ENCODE measurements around the gene HES6. TPM values are rescaled to one million over a fixed set of nuclear protein-coding genes. Genes with fewer than 3 reads are reported as not detected.

HES6 gene
- total RNA-seq, 4 donors from 2014 or later: 26.6 to 128 (median 51.1) TPM

DNA sequence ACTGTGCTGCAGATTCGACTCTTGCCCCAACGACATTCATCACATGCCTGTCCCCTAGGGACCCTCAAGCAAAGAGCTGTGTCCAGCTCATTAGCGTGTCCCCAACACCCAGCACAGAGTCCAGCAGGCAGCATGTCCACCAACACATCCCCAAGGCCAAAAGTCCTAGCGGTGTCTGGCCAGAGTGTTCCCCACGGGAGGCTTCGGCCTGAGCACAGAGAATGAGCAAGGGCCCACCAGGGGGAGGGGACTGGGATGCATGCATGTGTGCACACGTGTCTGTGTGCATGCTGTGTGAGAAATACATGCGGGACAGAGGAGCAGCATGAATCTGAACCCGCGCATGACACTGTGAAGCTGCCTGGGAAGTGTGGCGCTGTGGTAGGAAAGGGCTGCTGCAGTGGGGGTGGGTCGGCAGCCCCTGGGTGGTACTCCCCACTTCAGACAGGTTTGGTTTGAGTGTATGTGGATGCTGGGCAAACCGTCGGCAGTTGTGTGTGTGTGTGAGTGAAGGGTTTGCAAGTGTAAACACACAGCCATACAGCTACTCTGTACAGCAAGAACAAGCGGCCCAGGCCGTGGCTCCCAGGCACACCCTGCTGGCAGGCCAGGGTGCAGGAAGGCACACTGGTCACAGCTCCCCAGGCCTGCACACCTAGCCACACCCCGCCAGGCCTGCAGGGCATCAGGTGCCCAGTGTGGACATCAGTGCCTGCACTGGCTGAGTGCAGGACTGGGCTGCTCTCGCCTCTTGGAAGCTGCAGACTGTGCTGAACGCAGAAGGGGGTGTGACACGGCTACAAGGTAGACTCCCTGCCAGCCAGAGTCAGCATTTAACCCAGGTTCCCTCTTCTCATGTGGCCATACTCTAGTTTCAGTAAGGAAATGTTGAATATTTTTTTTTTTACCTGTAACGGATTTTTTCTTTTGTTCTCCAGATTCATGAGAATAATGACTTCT is 19.5 kb upstream of the HES6 start:
- Histone ChIP-seq H3K9me3 (no peaks in the 10 kb centered on the region), H3K27ac (no peak overlapping the region), H3K4me1 (peaks cover 0 to 19% (median 7%) of the 10 kb centered on the region in 4 donors), H3K36me3 (peaks cover 0 to 85% (median 0%) of the 10 kb centered on the region in 3 donors), H3K27me3 (no peaks in the 10 kb centered on the region), H3K4me3 (no peak overlapping the region)
- peak in 1 of 6 experiments; percentile 18 for TF ChIP-seq CTCF (IDR thresholded peaks at IDR 0.05)
- TF ChIP-seq POLR2A (IDR thresholded peaks at IDR 0.05): no peak
- DNase-seq: no peak

DNA sequence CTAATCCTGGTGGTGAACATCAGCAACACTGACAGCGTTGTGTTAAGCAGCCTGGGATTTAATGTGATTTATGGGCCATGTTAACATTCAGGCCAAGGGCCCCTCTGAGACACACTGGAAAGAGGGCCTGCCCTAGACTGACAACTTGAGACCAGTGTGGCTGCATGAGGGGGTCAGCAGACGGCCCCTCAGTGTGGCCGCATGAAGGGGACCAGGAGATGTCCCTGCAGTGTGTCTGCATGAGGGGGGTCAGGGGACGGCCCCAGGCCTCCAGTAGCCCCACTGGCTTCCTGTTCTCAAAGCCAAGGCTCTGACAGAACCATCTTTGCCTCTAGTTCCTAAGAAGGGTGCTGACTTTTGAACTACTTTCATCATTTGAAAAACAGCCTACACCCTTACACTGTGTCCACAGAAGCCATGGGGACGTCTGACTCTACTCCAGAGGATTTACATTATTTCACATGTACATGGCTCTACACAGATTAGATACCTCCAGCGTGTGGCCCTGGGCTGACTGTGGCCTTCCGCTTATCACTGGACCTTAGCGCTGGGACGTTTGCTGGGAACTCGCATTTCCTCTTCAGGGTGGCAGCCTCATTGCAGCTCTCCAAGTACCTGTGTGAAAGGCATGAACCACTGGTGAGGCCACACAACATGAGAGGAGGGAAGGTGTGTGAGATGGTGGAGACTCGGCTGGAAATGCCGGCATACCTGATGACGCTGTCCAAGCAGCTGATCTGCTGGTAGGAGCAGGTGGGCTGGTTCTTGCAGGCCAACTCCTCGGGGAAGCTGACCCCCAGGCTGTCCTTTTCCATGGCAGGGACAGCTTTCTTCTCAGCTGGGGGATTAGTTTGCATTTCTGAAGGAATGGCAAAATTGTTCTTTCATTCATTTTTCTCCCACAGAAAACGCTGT is 18.2 kb upstream of the HES6 start:
- H3K27ac ChIP-seq: no peak overlapping the region
- no peaks in the 10 kb centered on the region for H3K9me3 ChIP-seq
- peaks cover 0 to 93% (median 0%) of the 10 kb centered on the region in 3 donors for H3K36me3 ChIP-seq
- H3K4me1 ChIP-seq: peaks cover 0 to 7% (median 6%) of the 10 kb centered on the region in 4 donors
- no peak for TF ChIP-seq POLR2A (IDR thresholded peaks at IDR 0.05)
- TF ChIP-seq CTCF (IDR thresholded peaks at IDR 0.05): no peak
- no peaks in the 10 kb centered on the region for H3K27me3 ChIP-seq
- H3K4me3 ChIP-seq: no peak overlapping the region
- DNase-seq: peak in 1 of 3 donors; percentile 28

- DNase-seq: peak; percentile 71 to 92 (median 85)
- Histone ChIP-seq H3K4me3 (no peak overlapping the region), H3K27me3 (no peaks in the 10 kb centered on the region), H3K9me3 (no peaks in the 10 kb centered on the region), H3K27ac (no peak overlapping the region), H3K4me1 (no peaks in the 10 kb centered on the region), H3K36me3 (peaks cover 0 to 95% (median 0%) of the 10 kb centered on the region in 3 donors)
- TF ChIP-seq CTCF (IDR thresholded peaks at IDR 0.05) (peak; percentile 13 to 99 (median 86)), POLR2A (IDR thresholded peaks at IDR 0.05) (no peak)
Measured at GRCh38 chr2:238256594-238257104, 16.8 kb upstream of the HES6 start.

- no peak for DNase-seq
- H3K9me3 ChIP-seq: no peaks in the 10 kb centered on the region
- no peaks in the 10 kb centered on the region for H3K27me3 ChIP-seq
- no peak overlapping the region for H3K4me3 ChIP-seq
- TF ChIP-seq CTCF (IDR thresholded peaks at IDR 0.05) (no peak), POLR2A (IDR thresholded peaks at IDR 0.05) (no peak)
- no peak overlapping the region for H3K27ac ChIP-seq
- H3K36me3 ChIP-seq: peaks cover 0 to 95% (median 0%) of the 10 kb centered on the region in 3 donors
- H3K4me1 ChIP-seq: no peaks in the 10 kb centered on the region
Measured at GRCh38 chr2:238256111-238256510, 16.3 kb upstream of the HES6 start.

DNA sequence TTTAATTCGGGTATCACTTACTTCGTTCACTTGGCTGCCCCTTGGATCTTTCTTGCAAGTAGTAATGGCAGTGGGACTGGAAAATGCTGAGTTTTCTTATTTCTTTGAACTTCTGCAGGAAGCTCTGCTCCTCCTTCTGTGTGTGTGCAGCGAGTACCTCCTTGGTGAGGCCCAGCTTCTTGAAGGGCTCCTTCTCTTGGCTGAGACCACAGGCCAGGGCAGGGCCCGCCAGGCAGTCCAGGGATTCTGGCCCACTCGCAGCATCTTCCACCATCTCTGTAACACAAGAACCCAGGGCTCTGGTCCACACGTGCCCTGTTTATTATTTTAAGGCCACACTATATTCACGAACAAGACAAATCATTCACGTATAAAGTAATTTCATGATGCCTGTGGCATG is 15.8 kb upstream of the HES6 start:
- Histone ChIP-seq H3K36me3 (peaks cover 0 to 95% (median 0%) of the 10 kb centered on the region in 3 donors), H3K4me1 (no peaks in the 10 kb centered on the region), H3K9me3 (no peaks in the 10 kb centered on the region), H3K27ac (no peak overlapping the region), H3K4me3 (no peak overlapping the region), H3K27me3 (no peaks in the 10 kb centered on the region)
- TF ChIP-seq CTCF (IDR thresholded peaks at IDR 0.05) (no peak), POLR2A (IDR thresholded peaks at IDR 0.05) (no peak)
- no peak for DNase-seq

Data from Peyer's patch (tissue), 4 donors.